GM18526 (cell line): ENCODE measurements around the gene MPP4.

Experiments used
- POLR2A ChIP-seq: IDR thresholded peaks from 3 replicates; pipeline ENCODE4 v1.6.1; 2011; ENCODE audit not compliant: insufficient read length; ENCODE audit errors: extremely low read depth

The MPP4 gene

GRCh38 chr2:201696151-201696659, 2.2 kb downstream of the MPP4 start:
- TF ChIP-seq POLR2A, result no peak

- TF ChIP-seq POLR2A, result no peak
Measured at GRCh38 chr2:201685156-201685555, 13.3 kb downstream of the MPP4 start.

GRCh38 chr2:201680743-201681142, 17.7 kb downstream of the MPP4 start:
- no peak for TF ChIP-seq POLR2A

- no peak for TF ChIP-seq POLR2A
Measured at GRCh38 chr2:201678401-201678800, 20.0 kb downstream of the MPP4 start.

GRCh38 chr2:201675454-201675853, 23.0 kb downstream of the MPP4 start:
- TF ChIP-seq POLR2A, result no peak

- TF ChIP-seq POLR2A, result no peak
Measured at GRCh38 chr2:201674794-201675193, 23.6 kb downstream of the MPP4 start.

GRCh38 chr2:201674298-201674697, 24.1 kb downstream of the MPP4 start:
- TF ChIP-seq POLR2A, result no peak

GRCh38 chr2:201673546-201673945, 24.9 kb downstream of the MPP4 start:
- TF ChIP-seq POLR2A, result no peak

- TF ChIP-seq POLR2A, result no peak
Measured at GRCh38 chr2:201669865-201670264, 28.6 kb downstream of the MPP4 start.

GRCh38 chr2:201668402-201668910, 30.0 kb downstream of the MPP4 start:
- no peak for TF ChIP-seq POLR2A

- no peak for TF ChIP-seq POLR2A
Measured at GRCh38 chr2:201664334-201664733, 34.1 kb downstream of the MPP4 start.

- no peak for TF ChIP-seq POLR2A
Measured at GRCh38 chr2:201661366-201661765, 37.1 kb downstream of the MPP4 start.

- no peak for TF ChIP-seq POLR2A
Measured at GRCh38 chr2:201660293-201660895, 38.0 kb downstream of the MPP4 start.

- no peak for TF ChIP-seq POLR2A
Measured at GRCh38 chr2:201656740-201657139, 41.7 kb downstream of the MPP4 start.

- TF ChIP-seq POLR2A, result no peak
Measured at GRCh38 chr2:201656102-201656501, 42.3 kb downstream of the MPP4 start.

GRCh38 chr2:201654616-201655384, 43.6 kb downstream of the MPP4 start:
- no peak for TF ChIP-seq POLR2A
